Activated CD4-positive, alpha-beta T cell treated with anti-CD3 and anti-CD28 coated beads for 36 hours (primary cell): Measurements from ENCODE around the gene OR1C1. TPM values are rescaled to one million over a fixed set of nuclear protein-coding genes. Genes with fewer than 3 reads are reported as not detected.
"Not testable (repeated sequence)": the region's sequence is repeated elsewhere in the genome, so short reads cannot be mapped to it uniquely, and the experiment has no call there.

Experiments used
- ATAC-seq: fragments of 200-7000 bp; cut with Tn5 transposase; one replicate; pipeline ENCODE4 v1.10.0; 2021; ENCODE audit warnings: mild to moderate bottlenecking, moderate library complexity
- CTCF ChIA-PET: fragments of 350-600 bp; sonication (Branson Sonifier 250); formaldehyde crosslinking; loops from one replicate; lab custom pipeline; 2021; ENCODE audit warnings: antibody characterized with exemption; lab: Charles Lee
- POLR2A ChIA-PET: fragments of 350-600 bp; sonication (Branson Sonifier 250); formaldehyde crosslinking; loops from one replicate; lab custom pipeline; 2021; ENCODE audit warnings: antibody characterized with exemption, inconsistent platforms; lab: Charles Lee
- DNase-seq: peaks from one replicate; pipeline ENCODE4 v3.0.0-alpha.2; 2020
- H3K27ac Mint-ChIP-seq: one replicate; pipeline ENCODE4 v1.8.0; 2021; ENCODE audit warnings: mixed read lengths
- H3K27me3 Mint-ChIP-seq: one replicate; pipeline ENCODE4 v1.8.0; 2021; ENCODE audit warnings: mixed read lengths
- H3K36me3 Mint-ChIP-seq: one replicate; pipeline ENCODE4 v1.8.0; 2021; ENCODE audit warnings: low read depth, mixed read lengths
- H3K4me1 Mint-ChIP-seq: one replicate; pipeline ENCODE4 v1.8.0; 2021; ENCODE audit warnings: mixed read lengths
- H3K4me3 Mint-ChIP-seq: one replicate; pipeline ENCODE4 v1.8.0; 2021; ENCODE audit warnings: mild to moderate bottlenecking, moderate library complexity, mixed read lengths
- H3K9me3 Mint-ChIP-seq: one replicate; pipeline ENCODE4 v1.8.0; 2021; ENCODE audit warnings: low read depth, mixed read lengths
- intact Hi-C, 2 experiments: fragments of 100-400 bp; cut with DNase I in 1 of 2; cut with micrococcal nuclease in 1 of 2; formaldehyde crosslinking; loops; one replicate each; pipeline versions ENCODE4 v1.14.2 to v1.15.1; 2022 to 2024; cut with DNase I, micrococcal nuclease
- total RNA-seq, 2 experiments: library from RNA; stranded (reverse); gene quantifications; one replicate each; pipeline ENCODE4 v1.2.3, GENCODE V29; 2021

Gene OR1C1
- total RNA-seq, 2 experiments from 2014 or later, result not detected

GRCh38 chr1:247721222-247721621 is 39.1 kb downstream of the OR1C1 start:
- Mint-ChIP-seq H3K4me3 (no peak overlapping the region), H3K27ac (no peak overlapping the region), H3K27me3 (peaks cover 3% of the 10 kb centered on the region), H3K9me3 (peaks cover 9% of the 10 kb centered on the region), H3K4me1 (no peaks in the 10 kb centered on the region), H3K36me3 (no peaks in the 10 kb centered on the region)
- no peak for DNase-seq
- ATAC-seq, result no peak
- ChIA-PET POLR2A (no interaction called here), CTCF (no interaction called here)
- intact Hi-C loops, result no loop called here

DNA sequence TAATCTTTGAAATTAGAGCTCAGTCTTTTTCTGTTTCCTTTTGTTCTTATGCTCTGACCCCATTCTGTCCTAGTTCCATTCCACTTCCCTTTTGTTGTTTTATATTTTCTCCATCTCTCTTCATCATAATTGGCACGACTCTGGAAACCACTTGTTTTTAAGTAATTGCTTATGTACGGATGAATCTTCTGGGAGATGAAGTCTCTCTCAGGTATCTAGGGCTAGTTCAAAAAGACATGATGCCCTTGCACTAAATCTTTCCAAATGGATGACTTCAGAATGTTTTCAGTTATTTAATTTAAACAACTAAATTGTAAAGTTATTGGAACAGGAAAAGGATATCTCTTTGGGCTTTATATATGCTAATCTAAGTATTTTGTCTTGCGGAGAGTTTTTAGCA is 43.8 kb downstream of the OR1C1 start, which contains the start of gene OR6F1:
Gene OR6F1 (minus strand): TSS at position 101 of the 400 bp plus-strand sequence. CDS start 3,891 bp downstream, outside the sequence.
- H3K27ac Mint-ChIP-seq, result no peak within 1 kb of the TSS
- no peaks in the 10 kb centered on the region for H3K4me1 Mint-ChIP-seq
- ATAC-seq (no peak), DNase-seq (no peak)
- POLR2A ChIA-PET, result no interaction called here
- H3K4me3 Mint-ChIP-seq, result no peak within 1 kb of the TSS
- CTCF ChIA-PET, result no interaction called here
- peaks cover 7% of the 10 kb centered on the region for H3K9me3 Mint-ChIP-seq
- H3K27me3 Mint-ChIP-seq, result peaks cover 3% of the 10 kb centered on the region
- intact Hi-C loops, result no loop called here
- no peaks in the 10 kb centered on the region for H3K36me3 Mint-ChIP-seq

- intact Hi-C loops, result no loop called here
- H3K36me3 Mint-ChIP-seq, result no peaks in the 10 kb centered on the region
Measured at GRCh38 chr1:247713753-247714152, 46.6 kb downstream of the OR1C1 start.

GRCh38 chr1:247710681-247711080 is 49.7 kb downstream of the OR1C1 start:
- H3K4me3 Mint-ChIP-seq, ATAC-seq, H3K36me3 Mint-ChIP-seq, H3K9me3 Mint-ChIP-seq, H3K27me3 Mint-ChIP-seq, CTCF ChIA-PET, H3K4me1 Mint-ChIP-seq, H3K27ac Mint-ChIP-seq, POLR2A ChIA-PET, intact Hi-C loops, DNase-seq: not testable (repeated sequence)

More at GRCh38 chr1:247713753-247714152, 46.6 kb downstream of the OR1C1 start:
- Mint-ChIP-seq H3K27ac (no peak overlapping the region), H3K9me3 (no peaks in the 10 kb centered on the region), H3K4me1 (no peaks in the 10 kb centered on the region), H3K4me3 (no peak overlapping the region), H3K27me3 (peaks cover 3% of the 10 kb centered on the region)
- CTCF ChIA-PET, result interaction anchor here (1.3 kb wide), 1 partner anchor 223 kb away, joined by 3 read pairs; no protein-coding TSS in a partner anchor
- POLR2A ChIA-PET, result no interaction called here
- DNase-seq, result no peak
- ATAC-seq, result no peak

Other genes with a start within 250 kb of the OR1C1 start
- gene OR2C3, start 224.1 kb downstream of the OR1C1 start, total RNA-seq, result not detected
- gene GCSAML, start 211.4 kb downstream of the OR1C1 start, total RNA-seq, result under 1 TPM in 1 of 2 experiments, not detected in 1; 0.09 TPM
- not detected for gene OR2G2, start 172.2 kb downstream of the OR1C1 start, total RNA-seq
- gene OR2G3, start 155.0 kb downstream of the OR1C1 start, total RNA-seq, result not detected
- not detected for gene OR13G1, start 80.8 kb downstream of the OR1C1 start, total RNA-seq
- not detected for gene OR6F1, start 43.9 kb downstream of the OR1C1 start, total RNA-seq
- not detected for gene OR14K1, start 21.9 kb downstream of the OR1C1 start, total RNA-seq
- gene OR14A2, start 12.4 kb downstream of the OR1C1 start, total RNA-seq, result not detected
- gene OR14A16, start 63.6 kb upstream of the OR1C1 start, total RNA-seq, result not detected
- not detected for gene OR11L1, start 81.3 kb upstream of the OR1C1 start, total RNA-seq
- under 1 TPM; 0.16 to 0.18 TPM for gene TRIM58, start 96.6 kb upstream of the OR1C1 start, total RNA-seq
- not detected for gene OR2W3, start 135.0 kb upstream of the OR1C1 start, total RNA-seq
- gene OR2T8, start 159.7 kb upstream of the OR1C1 start, total RNA-seq, result not detected
- gene OR2AJ1, start 164.3 kb upstream of the OR1C1 start, total RNA-seq, result not detected
- gene OR2L8, start 188.3 kb upstream of the OR1C1 start, total RNA-seq, result not detected
- not detected for gene OR2AK2, start 204.7 kb upstream of the OR1C1 start, total RNA-seq